B cell (primary cell): Measurements from ENCODE around the gene MBD3L3.

Experiments
- EZH2 ChIP-seq: IDR thresholded peaks from 2 replicates; pipeline ENCODE4 v1.6.1; 2012; ENCODE audit warnings: borderline replicate concordance, low read depth, mild to moderate bottlenecking, moderate library complexity, low read length; ENCODE audit not compliant: insufficient read depth, poor library complexity, severe bottlenecking
- TF ChIP-seq, protein P1 (sequence below): fragments of 200-600 bp; IDR thresholded peaks from one replicate; pipeline ENCODE4 v1.8.0; 2022; ENCODE audit warnings: antibody characterized with exemption, mild to moderate bottlenecking

DNA sequence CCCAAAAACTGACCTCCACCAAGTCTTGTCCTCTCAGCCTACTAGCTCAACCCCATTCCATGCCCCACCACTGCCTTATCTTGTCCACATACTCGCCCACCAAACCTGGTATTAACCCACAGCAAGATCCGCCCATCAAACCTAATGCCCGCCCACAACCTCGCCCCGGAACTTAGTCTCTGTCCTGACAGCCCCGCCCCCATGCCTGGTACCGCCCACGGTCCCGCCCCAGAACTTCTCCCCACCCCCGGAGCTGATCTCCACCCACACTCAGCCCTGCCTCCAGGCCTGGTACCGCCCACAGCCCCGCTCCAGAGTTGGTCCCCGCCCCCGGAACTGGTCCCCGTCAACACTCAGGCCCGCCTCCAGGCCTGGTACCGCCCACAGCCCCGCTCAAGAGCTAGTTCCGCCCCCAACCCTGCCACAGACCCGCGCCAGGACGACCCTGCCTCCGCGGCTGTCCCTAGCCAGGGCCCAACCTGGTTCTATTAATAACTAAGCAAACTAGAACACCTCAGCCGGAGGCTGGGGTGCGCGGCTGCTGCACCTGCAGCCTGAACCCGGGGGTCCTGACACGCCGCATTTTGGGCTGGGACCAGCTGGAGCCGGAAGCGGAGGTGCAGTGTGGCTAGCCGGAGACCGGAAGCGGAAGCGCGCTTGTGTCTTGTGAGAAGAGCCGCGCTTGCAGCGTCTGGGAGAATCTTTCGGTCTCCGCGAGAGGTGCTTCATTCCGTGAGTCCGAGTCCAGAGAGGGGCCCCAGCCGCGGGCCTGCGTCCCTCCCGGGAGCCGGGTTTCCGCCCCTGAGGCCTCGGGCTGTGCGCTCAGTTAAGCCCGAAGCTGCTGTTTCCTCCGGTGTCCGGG is 10.8 kb upstream of the MBD3L3 start, which contains the start of gene ZNF557:
- TF ChIP-seq, protein P1, sequence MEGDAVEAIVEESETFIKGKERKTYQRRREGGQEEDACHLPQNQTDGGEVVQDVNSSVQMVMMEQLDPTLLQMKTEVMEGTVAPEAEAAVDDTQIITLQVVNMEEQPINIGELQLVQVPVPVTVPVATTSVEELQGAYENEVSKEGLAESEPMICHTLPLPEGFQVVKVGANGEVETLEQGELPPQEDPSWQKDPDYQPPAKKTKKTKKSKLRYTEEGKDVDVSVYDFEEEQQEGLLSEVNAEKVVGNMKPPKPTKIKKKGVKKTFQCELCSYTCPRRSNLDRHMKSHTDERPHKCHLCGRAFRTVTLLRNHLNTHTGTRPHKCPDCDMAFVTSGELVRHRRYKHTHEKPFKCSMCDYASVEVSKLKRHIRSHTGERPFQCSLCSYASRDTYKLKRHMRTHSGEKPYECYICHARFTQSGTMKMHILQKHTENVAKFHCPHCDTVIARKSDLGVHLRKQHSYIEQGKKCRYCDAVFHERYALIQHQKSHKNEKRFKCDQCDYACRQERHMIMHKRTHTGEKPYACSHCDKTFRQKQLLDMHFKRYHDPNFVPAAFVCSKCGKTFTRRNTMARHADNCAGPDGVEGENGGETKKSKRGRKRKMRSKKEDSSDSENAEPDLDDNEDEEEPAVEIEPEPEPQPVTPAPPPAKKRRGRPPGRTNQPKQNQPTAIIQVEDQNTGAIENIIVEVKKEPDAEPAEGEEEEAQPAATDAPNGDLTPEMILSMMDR: no peak
- TF ChIP-seq EZH2: no peak
